ENCODE results near the gene PSORS1C2. TPM values are rescaled to one million over a fixed set of nuclear protein-coding genes. Genes with fewer than 3 reads are reported as not detected.

PSORS1C2 gene
- total RNA-seq, 1 donor from 2014 or later: not detected

- TF ChIP-seq CTCF (conservative IDR thresholded peaks at IDR 0.05; ENCODE audit: low read depth, low read length): no peak
- no peak for DNase-seq (ENCODE audit: low read depth)
- no peak overlapping the region for H3K4me3 ChIP-seq (ENCODE audit: low read depth, low read length)
Observed at GRCh38 chr6:31125162-31125561, 13.7 kb downstream of the PSORS1C2 start.

GRCh38 chr6:31122791-31123706 lies 15.8 kb downstream of the PSORS1C2 start:
- no peak for TF ChIP-seq CTCF (conservative IDR thresholded peaks at IDR 0.05; ENCODE audit: low read depth, low read length)
- DNase-seq (ENCODE audit: low read depth): no peak
- no peak overlapping the region for H3K4me3 ChIP-seq (ENCODE audit: low read depth, low read length)

- TF ChIP-seq CTCF (conservative IDR thresholded peaks at IDR 0.05; ENCODE audit: low read depth, low read length): no peak
- H3K4me3 ChIP-seq (ENCODE audit: low read depth, low read length): no peak overlapping the region
- no peak for DNase-seq (ENCODE audit: low read depth)
Observed at GRCh38 chr6:31121131-31121790, 17.6 kb downstream of the PSORS1C2 start.

GRCh38 chr6:31120151-31120915 lies 18.5 kb downstream of the PSORS1C2 start, which contains the start of gene CDSN:
TSS of gene CDSN (minus strand) at chr6:31120446. CDS start at chr6:31120419, 27 bp downstream.
- no peak for TF ChIP-seq CTCF (conservative IDR thresholded peaks at IDR 0.05; ENCODE audit: low read depth, low read length)
- H3K4me3 ChIP-seq (ENCODE audit: low read depth, low read length): no peak within 1 kb of the TSS
- no peak for DNase-seq (ENCODE audit: low read depth)

- no peak for DNase-seq (ENCODE audit: low read depth)
- H3K4me3 ChIP-seq (ENCODE audit: low read depth, low read length): no peak overlapping the region
- no peak for TF ChIP-seq CTCF (conservative IDR thresholded peaks at IDR 0.05; ENCODE audit: low read depth, low read length)
Observed at GRCh38 chr6:31118178-31118577, 20.7 kb downstream of the PSORS1C2 start.

GRCh38 chr6:31116661-31117385 lies 22.0 kb downstream of the PSORS1C2 start:
- H3K4me3 ChIP-seq (ENCODE audit: low read depth, low read length): no peak overlapping the region
- no peak for TF ChIP-seq CTCF (conservative IDR thresholded peaks at IDR 0.05; ENCODE audit: low read depth, low read length)
- no peak for DNase-seq (ENCODE audit: low read depth)

Data from epithelial cell of proximal tubule (primary cell).